Measurements from ENCODE around the gene PTPN1.

DNA sequence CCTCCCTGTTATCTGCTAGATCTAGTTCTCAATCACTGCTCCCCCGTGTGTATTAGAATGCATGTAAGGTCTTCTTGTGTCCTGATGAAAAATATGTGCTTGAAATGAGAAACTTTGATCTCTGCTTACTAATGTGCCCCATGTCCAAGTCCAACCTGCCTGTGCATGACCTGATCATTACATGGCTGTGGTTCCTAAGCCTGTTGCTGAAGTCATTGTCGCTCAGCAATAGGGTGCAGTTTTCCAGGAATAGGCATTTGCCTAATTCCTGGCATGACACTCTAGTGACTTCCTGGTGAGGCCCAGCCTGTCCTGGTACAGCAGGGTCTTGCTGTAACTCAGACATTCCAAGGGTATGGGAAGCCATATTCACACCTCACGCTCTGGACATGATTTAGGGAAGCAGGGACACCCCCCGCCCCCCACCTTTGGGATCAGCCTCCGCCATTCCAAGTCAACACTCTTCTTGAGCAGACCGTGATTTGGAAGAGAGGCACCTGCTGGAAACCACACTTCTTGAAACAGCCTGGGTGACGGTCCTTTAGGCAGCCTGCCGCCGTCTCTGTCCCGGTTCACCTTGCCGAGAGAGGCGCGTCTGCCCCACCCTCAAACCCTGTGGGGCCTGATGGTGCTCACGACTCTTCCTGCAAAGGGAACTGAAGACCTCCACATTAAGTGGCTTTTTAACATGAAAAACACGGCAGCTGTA lies 73.4 kb downstream of the PTPN1 start:
- TF ChIP-seq CTCF (IDR thresholded peaks at IDR 0.05; ENCODE audit: low read depth, low read length, poor library complexity, severe bottlenecking): no peak
- no peak for TF ChIP-seq EZH2phosphoT487 (IDR thresholded peaks at IDR 0.05; ENCODE audit: borderline replicate concordance, low read length)

All from DOHH2 (cell line).